PFSK-1 (cell line): ENCODE measurements around the gene PRPF6.

Experiments used
- FOXP2 ChIP-seq: optimal IDR thresholded peaks from 2 replicates; pipeline ENCODE3; 2011; ENCODE audit warnings: borderline replicate concordance, control low read depth, inconsistent platforms; ENCODE audit not compliant: insufficient read depth; ENCODE audit errors: extremely low read length, extremely low read depth
- POLR2AphosphoS5 ChIP-seq: IDR thresholded peaks from 2 replicates; pipeline ENCODE4 v1.6.1; 2012; ENCODE audit warnings: low read depth, mild to moderate bottlenecking, control low read depth, low read length, moderate library complexity

GRCh38 chr20:64045346-64046011 lies 64.5 kb downstream of the PRPF6 start:
- TF ChIP-seq POLR2AphosphoS5 (no peak), FOXP2 (no peak)
